GM18520 (cell line): ENCODE measurements around the gene GRHL3.
A peak's percentile ranks its signal among the peaks of the same experiment; 100 is the strongest.

Experiments used
- ATAC-seq: cut with Tn5 transposase; IDR thresholded peaks from one replicate; pipeline ENCODE4 v1.9.1; 2021; ENCODE audit not compliant: unreplicated experiment

The GRHL3 gene

DNA sequence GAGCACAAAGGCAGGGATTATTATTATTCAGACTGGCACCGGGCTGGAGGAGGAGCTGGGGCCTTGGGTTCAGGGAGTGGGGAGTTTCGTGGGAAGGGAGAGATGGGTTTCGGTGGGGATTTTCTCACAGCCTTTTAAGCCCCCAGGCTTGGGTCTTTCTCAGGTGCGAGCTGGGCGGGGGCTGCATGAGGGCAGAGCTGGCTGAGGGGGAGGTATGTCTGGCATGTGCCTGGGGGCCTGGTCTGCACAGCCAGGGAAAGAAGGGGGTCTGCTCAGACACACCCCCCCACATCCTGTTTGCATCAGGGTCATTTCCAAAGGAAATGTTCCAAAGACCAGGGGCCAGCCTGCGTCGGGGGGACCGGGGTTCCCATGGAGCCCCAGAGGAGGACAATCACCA is 21.6 kb downstream of the GRHL3 start:
- ATAC-seq, result no peak

DNA sequence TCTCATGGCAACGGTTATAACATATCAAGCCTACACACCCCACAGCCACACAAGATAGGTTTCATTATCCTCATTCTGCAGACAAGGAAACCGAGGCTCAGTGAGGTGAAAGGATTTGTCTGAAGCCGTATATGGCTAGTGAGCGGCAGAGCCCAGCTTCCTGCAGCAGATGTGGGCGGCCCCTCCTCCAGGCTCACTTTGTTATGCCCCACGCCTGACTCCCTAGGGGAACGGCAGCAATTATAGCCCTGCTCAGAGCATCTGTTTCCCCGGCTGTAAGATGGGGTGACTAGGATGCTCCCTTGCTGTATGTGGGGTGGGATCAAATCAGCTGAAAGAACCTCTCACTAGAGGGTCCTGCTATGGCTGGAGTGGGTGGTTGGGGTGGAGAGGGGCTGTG is 22.1 kb downstream of the GRHL3 start:
- no peak for ATAC-seq

DNA sequence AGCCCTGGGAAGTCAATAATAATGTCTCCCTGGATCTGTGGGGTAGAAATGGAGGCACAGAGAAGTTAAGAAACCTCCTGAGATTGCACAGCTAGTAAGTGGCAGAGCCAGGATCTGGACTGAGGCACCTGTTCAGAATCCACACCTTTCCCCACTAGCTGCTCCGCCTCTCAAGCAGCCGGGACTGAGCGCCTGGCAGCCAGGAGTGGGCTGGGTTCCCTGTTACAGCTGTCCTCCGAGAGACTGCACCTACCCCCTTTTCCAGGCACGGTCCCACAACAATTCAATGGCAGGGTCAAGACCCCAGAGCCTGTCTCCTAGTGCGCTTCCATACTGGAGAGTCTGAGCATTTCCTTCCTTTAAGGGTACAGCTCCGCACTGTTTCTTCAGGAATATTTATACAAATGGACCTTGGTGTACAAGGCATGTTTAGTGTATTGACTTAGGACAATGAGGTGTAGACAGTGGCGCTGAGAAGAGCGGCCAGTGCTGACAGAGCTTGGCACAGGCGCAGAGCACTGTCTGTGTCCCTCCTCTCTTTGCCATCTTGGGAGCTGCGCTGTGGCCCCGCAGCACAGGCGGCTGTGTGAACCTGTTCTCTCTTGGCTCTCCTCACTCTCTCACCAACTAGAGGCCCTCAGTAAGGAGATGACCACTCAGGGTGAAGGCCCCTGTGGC is 24.4 kb downstream of the GRHL3 start:
- ATAC-seq, result no peak

DNA sequence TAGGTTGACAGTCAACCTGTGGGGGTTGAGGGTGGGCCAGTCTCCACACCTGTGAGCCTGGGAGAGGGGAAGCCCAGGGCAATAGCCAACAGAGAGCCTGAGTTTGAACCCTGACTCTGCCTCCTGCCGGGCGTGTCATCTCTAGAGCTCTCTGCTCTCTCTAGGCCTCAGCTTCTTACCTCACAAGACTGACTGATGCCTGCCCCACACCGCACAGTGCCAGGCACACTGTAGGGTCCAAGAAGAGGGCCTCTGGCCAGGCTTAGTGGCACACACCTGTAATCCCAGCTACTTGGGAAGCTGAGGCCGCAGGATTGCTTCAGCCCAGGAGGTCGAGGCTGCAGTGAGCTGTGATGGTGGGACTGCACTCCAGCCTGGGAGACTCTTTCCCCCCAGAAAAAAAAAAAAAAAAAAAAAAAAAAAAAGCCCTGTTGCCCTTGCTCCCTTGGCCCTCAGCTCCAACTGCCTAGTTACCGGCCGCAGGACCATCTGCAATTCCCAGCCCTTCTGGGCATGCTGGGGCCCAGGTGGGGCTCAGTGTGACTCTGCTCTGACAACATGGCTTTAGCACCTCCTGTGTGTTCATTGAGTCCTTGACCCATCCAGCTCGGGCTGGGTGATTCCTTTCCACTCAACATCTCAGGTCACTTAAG is 25.1 kb downstream of the GRHL3 start:
- no peak for ATAC-seq

DNA sequence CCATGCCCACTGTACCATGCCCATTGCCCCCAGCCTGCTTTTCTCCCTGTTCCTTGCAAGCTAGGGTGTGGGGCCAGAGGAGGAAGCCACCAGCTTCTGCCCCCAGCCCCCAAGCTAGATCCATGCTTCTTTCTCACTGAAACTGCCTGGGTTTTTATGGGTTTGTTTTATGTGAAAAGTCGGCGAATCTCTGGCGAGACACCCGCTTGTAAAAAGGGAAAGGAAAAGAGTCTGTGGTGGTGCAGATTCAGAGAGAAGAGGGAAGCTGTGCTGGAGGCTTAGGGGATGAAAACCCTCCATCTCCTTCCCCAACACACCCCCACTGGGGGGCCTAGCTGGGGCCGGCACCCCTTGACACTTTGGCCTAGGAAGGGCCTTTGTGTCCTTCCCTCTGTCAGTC is 26.2 kb downstream of the GRHL3 start:
- ATAC-seq, result no peak

DNA sequence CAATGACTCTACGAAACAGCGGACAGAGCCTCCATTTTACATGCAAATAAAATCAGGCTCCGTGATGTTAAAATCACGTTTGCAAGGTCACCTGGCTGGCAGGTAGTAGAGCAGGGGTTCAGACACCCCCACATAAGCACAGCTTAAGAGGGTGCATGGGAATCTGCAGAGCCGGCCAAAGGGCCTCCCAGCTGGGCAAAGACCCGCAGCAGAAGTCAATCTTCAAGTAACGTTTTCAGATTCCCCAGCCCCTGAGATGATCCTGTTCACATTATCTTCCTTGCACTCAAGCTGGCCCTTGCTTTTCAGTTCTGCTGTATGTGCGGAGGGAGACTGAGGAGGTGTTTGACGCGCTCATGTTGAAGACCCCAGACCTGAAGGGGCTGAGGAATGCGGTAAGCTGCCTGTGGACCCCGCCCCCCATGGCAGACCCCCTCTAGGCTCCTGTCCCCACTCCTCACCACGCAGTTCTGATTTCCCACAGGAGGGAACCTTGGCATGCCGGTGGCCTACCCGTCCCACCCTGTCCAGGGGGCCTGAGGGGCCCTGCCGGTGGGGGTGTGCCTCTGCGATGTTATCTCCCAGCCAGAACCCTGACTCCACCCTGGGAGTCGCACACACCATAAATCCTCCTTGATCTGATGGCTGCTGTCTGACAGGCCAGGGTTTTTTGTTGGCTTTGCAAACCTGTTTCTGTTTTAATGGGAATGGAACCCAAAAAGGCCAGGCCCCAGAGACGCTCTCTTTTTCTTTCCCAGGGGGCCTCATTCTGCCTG is 28.2 kb downstream of the GRHL3 start:
- ATAC-seq, result no peak

DNA sequence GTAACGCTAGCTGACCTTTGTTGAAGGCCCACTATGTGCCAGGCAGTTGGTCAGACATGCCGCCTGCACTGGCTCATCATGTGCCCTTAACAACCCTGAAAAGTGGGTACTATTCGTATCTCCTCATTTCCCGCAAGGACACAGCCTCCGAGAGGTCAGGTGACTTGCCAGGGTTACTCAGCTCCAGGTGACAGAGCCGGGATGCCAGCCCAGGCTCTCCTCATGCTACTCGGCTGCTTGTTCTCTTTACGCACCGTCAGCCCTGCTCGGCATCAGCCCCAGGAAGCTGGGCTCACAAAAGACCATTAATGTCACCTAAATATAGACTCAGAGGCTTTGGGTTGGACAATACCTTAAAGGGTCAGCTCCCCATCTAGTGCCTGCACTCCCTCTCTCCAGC is 29.0 kb downstream of the GRHL3 start:
- ATAC-seq, result no peak

DNA sequence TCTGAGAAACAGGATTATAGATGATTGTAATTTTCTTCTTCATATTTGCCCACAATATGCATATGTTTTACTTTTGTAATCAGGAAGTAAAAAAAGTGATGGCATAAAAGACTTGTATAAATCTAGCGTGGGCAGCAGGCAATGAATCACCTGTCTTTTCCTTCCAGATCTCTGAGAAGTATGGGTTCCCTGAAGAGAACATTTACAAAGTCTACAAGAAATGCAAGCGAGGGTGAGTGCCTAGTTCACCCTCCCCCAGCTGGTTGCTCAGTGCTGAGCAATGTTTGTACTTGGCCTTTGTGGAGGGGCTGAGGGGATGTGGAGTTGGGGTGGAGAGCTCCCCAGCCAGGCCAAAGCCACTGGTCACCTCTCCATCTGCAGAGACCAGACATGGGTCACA is 30.7 kb downstream of the GRHL3 start:
- ATAC-seq, result no peak

DNA sequence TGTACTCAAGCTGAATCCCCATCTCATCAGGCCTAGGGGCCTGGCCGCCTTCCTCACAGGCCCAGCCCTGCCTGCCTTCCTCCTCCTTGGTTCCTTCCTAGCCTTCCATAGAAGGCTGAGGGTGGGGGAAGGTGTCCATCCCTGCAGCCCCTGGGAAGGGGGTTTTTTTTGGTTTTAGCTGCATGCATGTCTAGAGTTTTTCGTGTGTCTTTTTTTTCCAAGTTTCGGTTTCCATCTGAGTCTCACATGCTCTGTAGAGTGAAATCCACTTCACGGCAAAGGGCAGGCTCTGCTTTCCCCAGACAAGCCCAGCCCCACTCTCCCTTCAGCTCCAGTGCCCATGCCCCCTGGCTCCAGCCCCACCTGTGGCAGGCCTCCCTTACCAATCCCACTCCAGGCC is 32.1 kb downstream of the GRHL3 start:
- ATAC-seq, result no peak

DNA sequence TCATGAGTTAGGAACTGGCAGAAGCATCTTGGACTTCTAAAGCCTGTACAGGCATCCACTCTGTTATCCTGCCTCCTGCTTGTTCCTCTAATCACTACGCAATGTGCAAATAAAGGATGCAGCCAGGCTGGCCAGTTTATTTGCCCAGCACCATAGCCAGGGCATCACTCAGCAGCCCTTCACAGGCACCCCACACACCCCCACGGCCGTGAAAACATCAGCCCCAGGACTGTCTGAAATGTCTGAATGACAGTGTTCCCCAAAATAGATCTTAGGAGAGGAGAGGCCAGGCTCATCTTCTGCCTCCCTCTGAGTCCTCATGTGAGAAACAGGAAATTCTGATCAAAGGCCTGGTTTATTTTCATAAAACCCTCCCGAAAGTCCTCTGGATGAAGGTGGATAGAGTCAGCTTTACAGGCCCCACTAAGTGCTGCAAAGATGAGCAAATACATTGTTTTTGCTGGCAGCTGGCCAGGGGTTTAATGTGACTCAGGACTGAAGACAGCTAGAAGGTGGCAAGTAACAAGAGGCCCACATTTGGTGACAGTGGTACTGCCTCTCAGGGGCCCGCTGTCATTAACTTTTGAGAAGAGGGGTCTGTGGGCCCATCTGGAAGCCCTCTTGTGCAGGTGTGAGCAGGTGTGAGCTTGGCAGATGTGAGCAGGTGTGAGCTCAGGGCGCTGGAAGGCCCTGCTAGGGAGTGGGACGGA is 32.9 kb downstream of the GRHL3 start:
- ATAC-seq, result no peak

DNA sequence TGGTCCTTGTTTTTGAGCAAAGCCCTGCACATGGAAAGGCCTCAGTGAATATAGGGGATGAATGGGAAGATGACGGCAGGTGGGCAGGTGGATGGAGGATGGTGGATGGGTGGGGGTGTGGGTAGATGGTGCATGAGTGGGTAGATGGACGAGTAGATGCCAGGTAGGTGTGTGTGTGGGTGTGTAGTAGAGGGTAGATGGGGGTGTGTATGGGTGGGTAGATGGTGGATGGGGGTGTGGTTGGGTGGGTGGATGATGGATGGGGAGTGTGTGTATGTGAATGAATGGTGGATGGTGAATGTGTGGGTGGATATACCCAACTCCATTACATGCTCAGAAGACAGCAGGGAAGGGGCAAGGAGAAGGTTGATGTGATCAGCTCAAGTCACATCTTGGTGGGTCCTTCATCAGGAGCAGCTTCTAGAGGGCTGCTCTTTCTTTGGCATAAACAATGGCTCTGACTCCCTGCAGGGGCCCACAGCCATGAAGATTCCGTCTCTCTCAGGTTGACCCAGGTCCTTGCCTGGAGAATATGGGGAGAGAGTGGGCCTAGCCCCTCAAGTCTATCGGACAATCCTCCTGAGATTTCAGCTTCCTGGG is 34.2 kb downstream of the GRHL3 start:
- no peak for ATAC-seq

DNA sequence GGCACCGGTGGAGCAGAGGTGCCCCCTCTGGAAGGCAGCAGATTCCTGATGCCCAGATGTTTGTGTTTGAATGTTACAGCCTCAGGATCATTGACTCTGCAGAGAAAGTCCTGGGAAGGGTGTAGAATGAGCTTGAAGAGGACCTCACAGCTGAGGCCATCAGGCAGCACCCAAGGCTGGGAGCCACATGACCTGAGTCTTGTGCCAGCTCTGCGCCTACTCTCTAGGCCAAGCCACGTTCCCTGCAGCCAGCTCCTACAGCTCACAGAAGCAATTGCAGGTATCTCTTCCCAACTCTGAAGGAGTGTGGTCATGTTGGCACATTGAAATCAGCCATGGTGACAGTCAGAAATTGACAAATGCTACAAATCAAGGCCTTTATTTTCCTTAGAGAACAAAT is 36.3 kb downstream of the GRHL3 start:
- ATAC-seq, result no peak

DNA sequence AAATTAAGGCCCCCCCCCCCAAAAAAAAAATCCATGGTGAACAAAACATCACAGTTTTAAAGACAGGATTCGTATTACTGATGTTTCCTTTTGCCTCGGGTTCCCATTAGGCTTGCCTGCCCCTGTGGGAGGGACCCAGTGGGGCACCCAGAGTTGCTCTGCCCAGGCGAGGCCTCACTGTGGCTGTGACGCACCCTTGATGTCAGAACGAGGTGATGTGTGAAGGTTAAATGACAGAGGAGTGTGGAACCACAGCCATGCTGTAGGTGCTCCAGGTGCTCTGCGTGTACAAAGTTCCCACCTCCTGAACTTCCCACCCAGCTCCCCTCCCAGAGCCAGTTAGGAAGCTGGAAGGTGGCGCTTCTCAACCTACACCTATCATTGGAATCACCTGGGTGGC is 37.9 kb downstream of the GRHL3 start:
- no peak for ATAC-seq

DNA sequence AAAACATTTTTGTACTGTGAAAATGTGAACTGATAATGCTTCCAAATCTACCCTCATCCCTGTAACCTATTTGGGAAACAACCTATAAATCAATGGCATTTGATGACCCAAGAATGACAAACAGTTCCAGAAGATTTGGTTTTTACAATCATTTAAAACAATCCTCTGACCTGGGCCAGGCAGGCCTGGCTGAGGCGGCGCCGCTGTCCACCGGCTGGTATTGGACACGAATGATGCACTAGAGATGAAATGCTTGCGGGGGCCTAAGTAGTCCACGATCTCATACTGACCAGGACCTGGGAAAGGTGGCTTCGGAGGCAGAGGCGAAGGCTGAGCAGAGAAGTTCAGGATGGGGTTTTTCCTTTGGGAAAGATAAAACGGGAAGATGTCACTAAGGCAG is 41.5 kb downstream of the GRHL3 start:
- ATAC-seq, result no peak

DNA sequence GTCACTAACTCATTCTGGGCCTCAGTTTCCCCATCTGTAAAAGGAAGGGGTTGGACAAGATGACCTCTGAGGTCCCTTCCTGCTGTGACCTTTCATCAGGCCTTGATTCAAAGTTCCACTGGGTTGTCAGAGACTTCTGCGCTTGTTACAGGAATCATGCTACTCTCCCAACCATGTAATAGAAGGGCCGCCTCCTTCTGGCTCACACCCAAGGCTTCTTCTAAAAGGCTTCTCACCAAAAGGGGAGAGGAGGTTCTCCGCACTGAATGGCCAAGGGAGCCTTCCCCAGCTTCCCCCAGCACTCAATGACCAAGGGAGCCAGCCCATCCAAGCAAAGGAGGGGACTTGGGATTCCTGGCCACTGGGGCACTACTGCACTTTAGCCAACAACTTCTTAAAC is 42.7 kb downstream of the GRHL3 start:
- ATAC-seq, result no peak

DNA sequence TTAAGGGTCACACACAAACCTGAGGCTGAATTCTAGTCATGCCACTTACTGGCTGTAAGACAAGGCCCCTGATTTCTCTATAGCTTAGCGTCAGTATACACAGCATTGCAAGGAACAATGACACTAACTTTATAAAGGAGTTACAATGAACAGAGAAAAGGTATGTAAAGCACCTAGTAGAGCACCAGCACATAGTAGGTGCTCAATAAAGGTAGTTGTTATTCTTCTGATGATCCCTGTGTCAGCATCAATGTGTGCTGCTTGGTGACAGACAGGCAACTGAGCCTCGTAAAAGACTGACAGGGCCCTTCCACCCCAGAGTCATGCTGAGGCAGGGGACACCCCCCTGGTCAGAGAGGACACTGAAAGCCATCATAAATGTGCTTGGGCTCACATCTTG is 43.2 kb downstream of the GRHL3 start:
- ATAC-seq, result no peak

DNA sequence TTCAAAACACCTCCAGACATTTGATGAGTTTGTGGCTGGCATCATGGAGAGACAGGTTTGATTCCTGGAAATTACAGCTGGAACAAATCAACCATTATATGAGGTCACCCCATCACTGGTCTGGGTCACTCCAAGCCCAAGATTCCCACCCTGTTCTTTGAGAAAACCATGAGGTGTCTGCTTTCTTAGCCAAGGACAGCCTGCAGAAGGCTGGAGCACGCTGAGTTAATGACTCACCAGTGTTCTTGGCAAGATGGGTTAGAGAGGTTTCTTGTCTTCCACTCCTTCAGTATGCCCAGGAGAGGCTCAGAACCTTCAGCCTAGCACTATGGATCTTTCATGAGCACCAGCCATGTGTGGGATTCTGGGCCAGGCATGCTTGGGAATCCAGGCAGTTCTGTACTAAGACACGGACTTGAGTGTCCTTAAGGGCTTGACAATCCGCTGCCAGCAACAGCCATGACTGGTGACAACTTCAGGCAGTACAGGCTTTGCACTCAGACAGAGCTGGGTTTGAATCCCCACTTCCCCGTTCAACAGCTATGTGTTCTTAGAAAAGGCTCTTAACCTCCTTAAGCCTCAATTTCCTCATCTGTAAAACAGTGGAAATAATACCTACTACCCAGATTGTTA is 43.9 kb downstream of the GRHL3 start:
- ATAC-seq, result no peak

DNA sequence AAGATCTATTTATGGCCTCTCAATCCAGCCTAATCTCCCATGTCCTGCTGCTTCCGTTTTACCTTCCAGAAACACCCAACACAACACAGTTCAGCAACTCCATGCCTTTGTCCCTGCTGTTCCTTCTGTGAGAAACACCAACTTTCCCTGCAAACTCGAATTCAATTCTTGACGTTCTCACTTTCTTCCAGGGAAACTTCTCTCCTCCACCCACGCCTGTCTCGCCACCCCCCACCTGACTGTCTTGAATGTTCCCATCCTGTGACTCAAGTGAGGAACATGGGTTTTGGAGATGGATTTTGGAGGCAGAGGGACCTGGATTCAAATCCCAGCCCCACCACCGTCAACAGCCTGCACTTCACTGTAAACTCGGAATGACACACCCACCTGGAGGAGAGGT is 44.8 kb downstream of the GRHL3 start:
- ATAC-seq, result no peak

DNA sequence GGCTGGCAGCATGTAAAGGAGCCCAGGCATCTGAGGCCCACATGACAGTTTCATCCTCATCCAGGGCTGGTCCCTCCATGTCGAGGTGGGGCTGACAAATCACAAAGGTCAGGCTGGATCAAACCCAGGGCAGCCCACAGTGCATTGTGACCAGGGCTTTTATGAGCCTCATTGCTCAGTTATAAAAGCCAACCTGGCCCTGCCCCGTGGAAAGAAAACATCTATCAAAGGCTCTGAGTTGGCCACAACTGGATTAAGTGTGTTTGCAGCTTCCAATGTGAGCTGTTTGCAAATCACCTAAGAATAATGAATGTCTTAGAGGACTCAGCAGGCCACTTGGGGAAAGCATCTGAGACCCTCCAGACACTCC is 45.4 kb downstream of the GRHL3 start:
- ATAC-seq, result no peak

DNA sequence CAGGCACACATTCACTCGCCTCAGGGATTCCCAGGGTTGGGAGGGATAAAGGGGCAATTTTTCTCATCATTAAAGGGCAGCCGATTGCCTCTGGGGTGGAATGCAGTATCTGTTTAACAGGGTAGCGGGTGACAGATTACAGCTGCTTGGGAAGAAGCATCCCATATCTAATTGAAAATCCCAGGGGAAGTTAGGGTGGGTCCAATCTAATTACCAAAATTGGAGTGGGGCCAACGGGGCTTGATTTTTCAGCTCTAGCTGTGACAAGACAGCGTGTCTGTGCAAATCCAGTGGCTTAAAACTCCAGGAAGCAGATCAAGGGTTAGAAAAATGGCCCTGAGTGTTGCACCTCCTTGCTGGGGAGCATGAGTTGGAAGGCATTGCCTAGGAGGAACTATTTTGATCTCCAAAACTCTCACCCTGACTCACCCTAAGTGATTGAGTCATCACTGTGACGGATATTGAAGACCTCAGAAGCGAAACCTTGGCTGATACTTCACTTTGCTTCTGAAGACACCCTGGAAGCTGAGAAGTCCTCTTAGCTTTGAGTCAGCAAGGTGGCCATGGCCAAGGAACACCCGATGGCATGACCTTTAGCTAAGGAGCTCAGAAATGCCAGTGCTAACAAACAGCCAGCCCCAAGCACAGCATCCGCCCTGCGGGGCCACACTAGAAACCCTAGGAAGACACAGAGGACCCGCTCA is 46.0 kb downstream of the GRHL3 start:
- peak; percentile 58 for ATAC-seq
